Measurements from ENCODE around the gene NCOA1. TPM values are rescaled to one million over a fixed set of nuclear protein-coding genes. Genes with fewer than 3 reads are reported as not detected.

NCOA1 gene
- total RNA-seq (10 to 100 TPM; 20.9 to 72.8 (median 46.6) TPM), polyA plus RNA-seq (10 to 100 TPM; 13.2 to 20.7 TPM), total RNA-seq (119 reads per million, percentile 87 among the genes with 10 or more reads in this experiment)

GRCh38 chr2:24490690-24491541 lies at the start of gene NCOA1:
NCOA1 (plus strand) TSS chr2:24491254; CDS start chr2:24658678, 167,424 bp downstream.
- Histone ChIP-seq H3K27me3 (ENCODE audit: control insufficient read depth in 2 of 2, insufficient read depth in 2 of 2, low read length in 2 of 2) (no peaks in the 10 kb centered on the region), H3K9me3 (ENCODE audit: control insufficient read depth in 2 of 3, low read length in 3 of 3) (no peaks in the 10 kb centered on the region), H3K4me1 (ENCODE audit: control insufficient read depth in 2 of 2, insufficient read depth in 2 of 2, low read length in 2 of 2) (peaks cover 26 to 48% of the 10 kb centered on the region in 2 donors), H3K27ac (ENCODE audit: low read depth, low read length) (peak within 1 kb of the TSS; percentile 93), H3K4me3 (ENCODE audit: low read length) (peak within 1 kb of the TSS; percentile 63), H3K36me3 (ENCODE audit: control insufficient read depth in 2 of 3, insufficient read depth in 3 of 3, low read length in 3 of 3) (no peaks in the 10 kb centered on the region)
- Mint-ChIP-seq H3K4me1 (peaks cover 45 to 61% (median 59%) of the 10 kb centered on the region in 7 donors), H3K27me3 (peaks cover 0 to 11% (median 0%) of the 10 kb centered on the region in 5 donors), H3K27ac (peak within 1 kb of the TSS; percentile 87 to 98 (median 93)), H3K4me3 (peak within 1 kb of the TSS; percentile 80 to 95 (median 90)), H3K36me3 (peaks cover 0 to 5% (median 0%) of the 10 kb centered on the region in 5 donors), H3K9me3 (peaks cover 0 to 2% (median 0%) of the 10 kb centered on the region in 11 donors)
- intact Hi-C loops (cut with micrococcal nuclease), result loop anchor here (1.0 to 5.0 kb wide), 14 partner anchors 79 to 1386 kb away; partner anchors contain the start of genes ATAD2B (in 2 of the 2), CENPO (in 2 of the 2), ITSN2 (in 2 of the 2) and PTRHD1 (in 2 of the 2)
- DNase-seq, result peak; percentile 82 to 92 (median 90)
- CTCF ChIA-PET, result interaction anchor here (0.6 kb wide), 1 partner anchor 98 kb away, joined by 3 read pairs; no protein-coding TSS in a partner anchor
- ATAC-seq, result peak; percentile 91
- POLR2A ChIA-PET, result interaction anchor here (0.6 to 1.9 kb wide), 5 partner anchors 10 to 302 kb away, joined by 3 to 7 read pairs (median 4); partner anchors contain the start of genes CENPO and PTRHD1

GRCh38 chr2:24448797-24449196 lies 42.3 kb upstream of the NCOA1 start:
- no peak for ATAC-seq
- intact Hi-C loops (cut with micrococcal nuclease), result no loop called here
- no peak for DNase-seq
- Histone ChIP-seq H3K27ac (ENCODE audit: low read depth, low read length) (no peak overlapping the region), H3K4me3 (ENCODE audit: low read length) (no peak overlapping the region), H3K36me3 (ENCODE audit: control insufficient read depth in 2 of 3, insufficient read depth in 3 of 3, low read length in 3 of 3) (no peaks in the 10 kb centered on the region), H3K9me3 (ENCODE audit: control insufficient read depth in 2 of 3, low read length in 3 of 3) (peaks cover 0 to 4% (median 0%) of the 10 kb centered on the region in 3 experiments), H3K4me1 (ENCODE audit: control insufficient read depth in 2 of 2, insufficient read depth in 2 of 2, low read length in 2 of 2) (no peaks in the 10 kb centered on the region), H3K27me3 (ENCODE audit: control insufficient read depth in 2 of 2, insufficient read depth in 2 of 2, low read length in 2 of 2) (peaks cover 0 to 3% of the 10 kb centered on the region in 2 donors)
- no peak overlapping the region for H3K4me3 Mint-ChIP-seq
- H3K27me3 Mint-ChIP-seq, result peaks cover 0 to 12% (median 4%) of the 10 kb centered on the region in 5 donors
- H3K9me3 Mint-ChIP-seq, result peaks cover 0 to 35% (median 9%) of the 10 kb centered on the region in 11 donors
- ChIA-PET CTCF (interaction anchor here (0.6 kb wide), 1 partner anchor 387 kb away, joined by 3 read pairs; no protein-coding TSS in a partner anchor), POLR2A (no interaction called here)
- no peak overlapping the region for H3K27ac Mint-ChIP-seq
- peaks cover 0 to 12% (median 0%) of the 10 kb centered on the region in 7 donors for H3K4me1 Mint-ChIP-seq
- H3K36me3 Mint-ChIP-seq, result peaks cover 0 to 9% (median 8%) of the 10 kb centered on the region in 5 donors

GRCh38 chr2:24449344-24449743 lies 41.7 kb upstream of the NCOA1 start:
- Histone ChIP-seq H3K27me3 (ENCODE audit: control insufficient read depth in 2 of 2, insufficient read depth in 2 of 2, low read length in 2 of 2) (peaks cover 0 to 3% of the 10 kb centered on the region in 2 donors), H3K36me3 (ENCODE audit: control insufficient read depth in 2 of 3, insufficient read depth in 3 of 3, low read length in 3 of 3) (no peaks in the 10 kb centered on the region), H3K9me3 (ENCODE audit: control insufficient read depth in 2 of 3, low read length in 3 of 3) (peaks cover 0 to 4% (median 0%) of the 10 kb centered on the region in 3 experiments), H3K27ac (ENCODE audit: low read depth, low read length) (no peak overlapping the region), H3K4me3 (ENCODE audit: low read length) (no peak overlapping the region), H3K4me1 (ENCODE audit: control insufficient read depth in 2 of 2, insufficient read depth in 2 of 2, low read length in 2 of 2) (no peaks in the 10 kb centered on the region)
- Mint-ChIP-seq H3K27me3 (peaks cover 0 to 11% (median 4%) of the 10 kb centered on the region in 5 donors), H3K9me3 (peaks cover 0 to 35% (median 9%) of the 10 kb centered on the region in 11 donors), H3K36me3 (peaks cover 0 to 9% (median 8%) of the 10 kb centered on the region in 5 donors), H3K4me3 (no peak overlapping the region), H3K27ac (no peak overlapping the region), H3K4me1 (peaks cover 0 to 12% (median 0%) of the 10 kb centered on the region in 7 donors)
- DNase-seq (no peak), ATAC-seq (no peak)
- intact Hi-C loops (cut with micrococcal nuclease), result no loop called here
- POLR2A ChIA-PET, result no interaction called here
- CTCF ChIA-PET, result interaction anchor here (0.6 kb wide), 1 partner anchor 386 kb away, joined by 3 read pairs; no protein-coding TSS in a partner anchor

- H3K4me1 Mint-ChIP-seq, result peaks cover 0 to 12% (median 0%) of the 10 kb centered on the region in 7 donors
- no peak overlapping the region for H3K27ac Mint-ChIP-seq
- no peak for ATAC-seq
- Histone ChIP-seq H3K27ac (ENCODE audit: low read depth, low read length) (no peak overlapping the region), H3K36me3 (ENCODE audit: control insufficient read depth in 2 of 3, insufficient read depth in 3 of 3, low read length in 3 of 3) (no peaks in the 10 kb centered on the region), H3K4me3 (ENCODE audit: low read length) (no peak overlapping the region), H3K27me3 (ENCODE audit: control insufficient read depth in 2 of 2, insufficient read depth in 2 of 2, low read length in 2 of 2) (peaks cover 0 to 3% of the 10 kb centered on the region in 2 donors), H3K9me3 (ENCODE audit: control insufficient read depth in 2 of 3, low read length in 3 of 3) (peaks cover 0 to 4% (median 0%) of the 10 kb centered on the region in 3 experiments), H3K4me1 (ENCODE audit: control insufficient read depth in 2 of 2, insufficient read depth in 2 of 2, low read length in 2 of 2) (no peaks in the 10 kb centered on the region)
- H3K27me3 Mint-ChIP-seq, result peaks cover 0 to 12% (median 4%) of the 10 kb centered on the region in 5 donors
- intact Hi-C loops (cut with micrococcal nuclease), result no loop called here
- H3K36me3 Mint-ChIP-seq, result peaks cover 0 to 9% (median 8%) of the 10 kb centered on the region in 5 donors
- DNase-seq, result no peak
- CTCF ChIA-PET, result no interaction called here
- peaks cover 0 to 35% (median 9%) of the 10 kb centered on the region in 11 donors for H3K9me3 Mint-ChIP-seq
- H3K4me3 Mint-ChIP-seq, result peak overlapping the region in 1 of 10 donors; percentile 22
- POLR2A ChIA-PET, result no interaction called here
Measured at GRCh38 chr2:24451805-24452501, 39.1 kb upstream of the NCOA1 start.

GRCh38 chr2:24452502-24452885 lies 38.6 kb upstream of the NCOA1 start:
- H3K27me3 Mint-ChIP-seq, result peaks cover 0 to 13% (median 4%) of the 10 kb centered on the region in 5 donors
- Histone ChIP-seq H3K4me1 (ENCODE audit: control insufficient read depth in 2 of 2, insufficient read depth in 2 of 2, low read length in 2 of 2) (no peaks in the 10 kb centered on the region), H3K9me3 (ENCODE audit: control insufficient read depth in 2 of 3, low read length in 3 of 3) (peaks cover 0 to 4% (median 0%) of the 10 kb centered on the region in 3 experiments), H3K27ac (ENCODE audit: low read depth, low read length) (no peak overlapping the region), H3K36me3 (ENCODE audit: control insufficient read depth in 2 of 3, insufficient read depth in 3 of 3, low read length in 3 of 3) (no peaks in the 10 kb centered on the region), H3K27me3 (ENCODE audit: control insufficient read depth in 2 of 2, insufficient read depth in 2 of 2, low read length in 2 of 2) (peaks cover 0 to 3% of the 10 kb centered on the region in 2 donors), H3K4me3 (ENCODE audit: low read length) (no peak overlapping the region)
- H3K4me3 Mint-ChIP-seq, result no peak overlapping the region
- no peak for DNase-seq
- no peak for ATAC-seq
- CTCF ChIA-PET, result no interaction called here
- peaks cover 0 to 34% (median 9%) of the 10 kb centered on the region in 11 donors for H3K9me3 Mint-ChIP-seq
- H3K27ac Mint-ChIP-seq, result no peak overlapping the region
- H3K36me3 Mint-ChIP-seq, result peaks cover 0 to 9% (median 8%) of the 10 kb centered on the region in 5 donors
- POLR2A ChIA-PET, result no interaction called here
- H3K4me1 Mint-ChIP-seq, result peaks cover 0 to 12% (median 0%) of the 10 kb centered on the region in 7 donors
- intact Hi-C loops (cut with micrococcal nuclease), result no loop called here

Data from naive thymus-derived CD4-positive, alpha-beta T cell (primary cell).